GM23338 (cell line): ENCODE data around the gene RAB11FIP3. TPM values are rescaled to one million over a fixed set of nuclear protein-coding genes. Genes with fewer than 3 reads are reported as not detected.

ENCODE experiments used
- ATAC-seq: fragments of 200-7000 bp; cut with Tn5 transposase; 3 replicates; pipeline ENCODE4 v1.9.1; 2020
- DNase-seq: peaks from one replicate; pipeline ENCODE4 v3.0.0-alpha.2; 2015; ENCODE audit warnings: low spot score
- H2AFZ ChIP-seq: fragments of 200-600 bp; sonication (generic); 2 replicates; pipeline ENCODE4 v1.8.0; 2016; ENCODE audit warnings: antibody characterized with exemption, mild to moderate bottlenecking, moderate library complexity
- H3F3A ChIP-seq: fragments of 200-600 bp; sonication (generic); replicated peaks from 2 replicates; pipeline ENCODE4 v1.8.0; 2017; ENCODE audit warnings: antibody characterized with exemption, mixed run types, low read depth
- H3K27ac ChIP-seq: fragments of 200-600 bp; sonication (generic); 2 replicates; pipeline ENCODE4 v1.6.1; 2016; ENCODE audit warnings: low read depth
- H3K27me3 ChIP-seq: fragments of 200-600 bp; sonication (generic); 2 replicates; pipeline ENCODE4 v1.8.0; 2016; ENCODE audit warnings: mild to moderate bottlenecking, mixed run types, moderate library complexity; ENCODE audit not compliant: insufficient read depth
- H3K36me3 ChIP-seq: fragments of 200-600 bp; sonication (generic); 2 replicates; pipeline ENCODE4 v1.8.0; 2016; ENCODE audit warnings: mild to moderate bottlenecking; ENCODE audit not compliant: insufficient read depth
- H3K4me1 ChIP-seq: fragments of 200-600 bp; sonication (generic); 2 replicates; pipeline ENCODE4 v1.8.0; 2016; ENCODE audit warnings: mild to moderate bottlenecking, moderate library complexity; ENCODE audit not compliant: insufficient read depth
- H3K4me2 ChIP-seq: fragments of 200-600 bp; sonication (generic); 2 replicates; pipeline ENCODE4 v1.7.1; 2017; ENCODE audit warnings: mixed run types
- H3K4me3 ChIP-seq: fragments of 200-600 bp; sonication (generic); 2 replicates; pipeline ENCODE4 v1.6.1; 2016; ENCODE audit warnings: mixed run types
- H3K79me2 ChIP-seq: fragments of 200-600 bp; sonication (generic); replicated peaks from 2 replicates; pipeline ENCODE4 v1.8.0; 2017; ENCODE audit warnings: mild to moderate bottlenecking; ENCODE audit not compliant: insufficient read depth
- H3K9me2 ChIP-seq: fragments of 200-600 bp; sonication (generic); 2 replicates; pipeline ENCODE4 v1.8.0; 2017; ENCODE audit not compliant: insufficient read depth
- H4K20me1 ChIP-seq: fragments of 200-600 bp; sonication (generic); replicated peaks from 2 replicates; pipeline ENCODE4 v1.8.0; 2017; ENCODE audit warnings: mild to moderate bottlenecking; ENCODE audit not compliant: insufficient read depth
- H3K27ac Mint-ChIP-seq: 2 replicates; pipeline ENCODE4 v1.8.0; 2020; ENCODE audit warnings: inconsistent platforms, mild to moderate bottlenecking, moderate library complexity, mixed read lengths
- H3K27me3 Mint-ChIP-seq: 3 replicates; pipeline ENCODE4 v1.8.0; 2022; ENCODE audit warnings: low read depth, mild to moderate bottlenecking, moderate library complexity, mixed read lengths, inconsistent platforms; ENCODE audit not compliant: insufficient read depth, poor library complexity
- H3K36me3 Mint-ChIP-seq: 3 replicates; pipeline ENCODE4 v1.8.0; 2021; ENCODE audit warnings: low read depth, mild to moderate bottlenecking, inconsistent platforms, moderate library complexity, mixed read lengths
- H3K4me1 Mint-ChIP-seq: 3 replicates; pipeline ENCODE4 v1.8.0; 2020; ENCODE audit warnings: mild to moderate bottlenecking, inconsistent platforms, mixed read lengths
- H3K4me3 Mint-ChIP-seq: 3 replicates; pipeline ENCODE4 v1.8.0; 2021; ENCODE audit warnings: moderate library complexity, mild to moderate bottlenecking, inconsistent platforms, mixed read lengths
- H3K9me3 Mint-ChIP-seq: 3 replicates; pipeline ENCODE4 v1.8.0; 2020; ENCODE audit warnings: moderate library complexity, mild to moderate bottlenecking, inconsistent platforms, mixed read lengths
- CTCF ChIP-seq, 2 experiments: fragments of 200-600 bp in 1 of 2; sonication (generic) in 1 of 2; conservative IDR thresholded peaks; 2 replicates each; pipeline versions ENCODE4 v1.5.1 to v1.6.1; 2016 to 2017; ENCODE audit warnings: antibody characterized with exemption in 2 of 2, low read depth in 2 of 2, mild to moderate bottlenecking in 2 of 2, moderate library complexity in 1 of 2
- JUNB ChIP-seq: IDR thresholded peaks from one replicate; pipeline ENCODE4 v1.6.1; 2016; ENCODE audit warnings: antibody characterized with exemption; ENCODE audit not compliant: unreplicated experiment
- POLR2AphosphoS5 ChIP-seq: IDR thresholded peaks from 2 replicates; pipeline ENCODE4 v1.6.1; 2016; ENCODE audit warnings: antibody characterized with exemption, low read depth
- polyA plus RNA-seq: library from polyadenylated mRNA; unstranded; fragments of >200 nt; fragmentation: Nextera tagmentation; extraction: Ambion mirVana; gene quantifications from 2 replicates; pipeline ENCODE4 v1.2.1, GENCODE V29; 2016
- total RNA-seq: library from RNA; depleted of rRNA; stranded (reverse); fragments of >200 nt; shearing (Covaris generic); gene quantifications from 2 replicates; pipeline ENCODE4 v1.2.3, GENCODE V29; 2014
- TF ChIP-seq, protein P1 (sequence below): IDR thresholded peaks from one replicate; pipeline ENCODE4 v1.6.1; 2018; ENCODE audit warnings: antibody characterized with exemption; ENCODE audit not compliant: unreplicated experiment
- TF ChIP-seq, protein P2 (sequence below): fragments of 250-450 bp; sonication (Bioruptor Pico); IDR thresholded peaks from 2 replicates; pipeline ENCODE4 v1.5.0; 2020; ENCODE audit warnings: mild to moderate bottlenecking, moderate library complexity

The RAB11FIP3 gene
- total and polyA plus RNA-seq, 2 experiments from 2014 or later, result 3.2 to 29.2 TPM

DNA sequence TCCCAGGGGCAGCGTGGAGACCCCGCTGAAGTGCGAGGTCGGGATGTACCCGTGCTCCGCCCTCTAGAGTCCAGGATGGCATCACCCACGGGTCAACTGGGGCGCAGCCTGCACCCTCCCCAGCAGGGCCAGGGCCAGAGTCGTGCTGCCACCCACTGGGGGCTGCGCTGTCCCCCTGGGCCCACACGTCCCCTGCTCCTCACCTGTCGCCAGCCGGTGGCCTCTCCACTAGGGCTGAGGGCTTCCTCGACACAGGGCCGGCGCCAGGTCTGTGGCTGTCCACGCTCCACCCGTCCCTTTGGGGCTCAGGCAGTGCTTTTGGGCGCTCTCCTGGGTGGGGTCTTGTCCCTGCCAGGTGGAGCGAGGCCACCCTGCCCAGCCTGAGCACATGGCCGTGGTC is 123.1 kb downstream of the RAB11FIP3 start (continued):
- TF ChIP-seq, protein P1, sequence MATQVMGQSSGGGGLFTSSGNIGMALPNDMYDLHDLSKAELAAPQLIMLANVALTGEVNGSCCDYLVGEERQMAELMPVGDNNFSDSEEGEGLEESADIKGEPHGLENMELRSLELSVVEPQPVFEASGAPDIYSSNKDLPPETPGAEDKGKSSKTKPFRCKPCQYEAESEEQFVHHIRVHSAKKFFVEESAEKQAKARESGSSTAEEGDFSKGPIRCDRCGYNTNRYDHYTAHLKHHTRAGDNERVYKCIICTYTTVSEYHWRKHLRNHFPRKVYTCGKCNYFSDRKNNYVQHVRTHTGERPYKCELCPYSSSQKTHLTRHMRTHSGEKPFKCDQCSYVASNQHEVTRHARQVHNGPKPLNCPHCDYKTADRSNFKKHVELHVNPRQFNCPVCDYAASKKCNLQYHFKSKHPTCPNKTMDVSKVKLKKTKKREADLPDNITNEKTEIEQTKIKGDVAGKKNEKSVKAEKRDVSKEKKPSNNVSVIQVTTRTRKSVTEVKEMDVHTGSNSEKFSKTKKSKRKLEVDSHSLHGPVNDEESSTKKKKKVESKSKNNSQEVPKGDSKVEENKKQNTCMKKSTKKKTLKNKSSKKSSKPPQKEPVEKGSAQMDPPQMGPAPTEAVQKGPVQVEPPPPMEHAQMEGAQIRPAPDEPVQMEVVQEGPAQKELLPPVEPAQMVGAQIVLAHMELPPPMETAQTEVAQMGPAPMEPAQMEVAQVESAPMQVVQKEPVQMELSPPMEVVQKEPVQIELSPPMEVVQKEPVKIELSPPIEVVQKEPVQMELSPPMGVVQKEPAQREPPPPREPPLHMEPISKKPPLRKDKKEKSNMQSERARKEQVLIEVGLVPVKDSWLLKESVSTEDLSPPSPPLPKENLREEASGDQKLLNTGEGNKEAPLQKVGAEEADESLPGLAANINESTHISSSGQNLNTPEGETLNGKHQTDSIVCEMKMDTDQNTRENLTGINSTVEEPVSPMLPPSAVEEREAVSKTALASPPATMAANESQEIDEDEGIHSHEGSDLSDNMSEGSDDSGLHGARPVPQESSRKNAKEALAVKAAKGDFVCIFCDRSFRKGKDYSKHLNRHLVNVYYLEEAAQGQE, result no peak
- no peak for TF ChIP-seq POLR2AphosphoS5
- TF ChIP-seq, protein P2, sequence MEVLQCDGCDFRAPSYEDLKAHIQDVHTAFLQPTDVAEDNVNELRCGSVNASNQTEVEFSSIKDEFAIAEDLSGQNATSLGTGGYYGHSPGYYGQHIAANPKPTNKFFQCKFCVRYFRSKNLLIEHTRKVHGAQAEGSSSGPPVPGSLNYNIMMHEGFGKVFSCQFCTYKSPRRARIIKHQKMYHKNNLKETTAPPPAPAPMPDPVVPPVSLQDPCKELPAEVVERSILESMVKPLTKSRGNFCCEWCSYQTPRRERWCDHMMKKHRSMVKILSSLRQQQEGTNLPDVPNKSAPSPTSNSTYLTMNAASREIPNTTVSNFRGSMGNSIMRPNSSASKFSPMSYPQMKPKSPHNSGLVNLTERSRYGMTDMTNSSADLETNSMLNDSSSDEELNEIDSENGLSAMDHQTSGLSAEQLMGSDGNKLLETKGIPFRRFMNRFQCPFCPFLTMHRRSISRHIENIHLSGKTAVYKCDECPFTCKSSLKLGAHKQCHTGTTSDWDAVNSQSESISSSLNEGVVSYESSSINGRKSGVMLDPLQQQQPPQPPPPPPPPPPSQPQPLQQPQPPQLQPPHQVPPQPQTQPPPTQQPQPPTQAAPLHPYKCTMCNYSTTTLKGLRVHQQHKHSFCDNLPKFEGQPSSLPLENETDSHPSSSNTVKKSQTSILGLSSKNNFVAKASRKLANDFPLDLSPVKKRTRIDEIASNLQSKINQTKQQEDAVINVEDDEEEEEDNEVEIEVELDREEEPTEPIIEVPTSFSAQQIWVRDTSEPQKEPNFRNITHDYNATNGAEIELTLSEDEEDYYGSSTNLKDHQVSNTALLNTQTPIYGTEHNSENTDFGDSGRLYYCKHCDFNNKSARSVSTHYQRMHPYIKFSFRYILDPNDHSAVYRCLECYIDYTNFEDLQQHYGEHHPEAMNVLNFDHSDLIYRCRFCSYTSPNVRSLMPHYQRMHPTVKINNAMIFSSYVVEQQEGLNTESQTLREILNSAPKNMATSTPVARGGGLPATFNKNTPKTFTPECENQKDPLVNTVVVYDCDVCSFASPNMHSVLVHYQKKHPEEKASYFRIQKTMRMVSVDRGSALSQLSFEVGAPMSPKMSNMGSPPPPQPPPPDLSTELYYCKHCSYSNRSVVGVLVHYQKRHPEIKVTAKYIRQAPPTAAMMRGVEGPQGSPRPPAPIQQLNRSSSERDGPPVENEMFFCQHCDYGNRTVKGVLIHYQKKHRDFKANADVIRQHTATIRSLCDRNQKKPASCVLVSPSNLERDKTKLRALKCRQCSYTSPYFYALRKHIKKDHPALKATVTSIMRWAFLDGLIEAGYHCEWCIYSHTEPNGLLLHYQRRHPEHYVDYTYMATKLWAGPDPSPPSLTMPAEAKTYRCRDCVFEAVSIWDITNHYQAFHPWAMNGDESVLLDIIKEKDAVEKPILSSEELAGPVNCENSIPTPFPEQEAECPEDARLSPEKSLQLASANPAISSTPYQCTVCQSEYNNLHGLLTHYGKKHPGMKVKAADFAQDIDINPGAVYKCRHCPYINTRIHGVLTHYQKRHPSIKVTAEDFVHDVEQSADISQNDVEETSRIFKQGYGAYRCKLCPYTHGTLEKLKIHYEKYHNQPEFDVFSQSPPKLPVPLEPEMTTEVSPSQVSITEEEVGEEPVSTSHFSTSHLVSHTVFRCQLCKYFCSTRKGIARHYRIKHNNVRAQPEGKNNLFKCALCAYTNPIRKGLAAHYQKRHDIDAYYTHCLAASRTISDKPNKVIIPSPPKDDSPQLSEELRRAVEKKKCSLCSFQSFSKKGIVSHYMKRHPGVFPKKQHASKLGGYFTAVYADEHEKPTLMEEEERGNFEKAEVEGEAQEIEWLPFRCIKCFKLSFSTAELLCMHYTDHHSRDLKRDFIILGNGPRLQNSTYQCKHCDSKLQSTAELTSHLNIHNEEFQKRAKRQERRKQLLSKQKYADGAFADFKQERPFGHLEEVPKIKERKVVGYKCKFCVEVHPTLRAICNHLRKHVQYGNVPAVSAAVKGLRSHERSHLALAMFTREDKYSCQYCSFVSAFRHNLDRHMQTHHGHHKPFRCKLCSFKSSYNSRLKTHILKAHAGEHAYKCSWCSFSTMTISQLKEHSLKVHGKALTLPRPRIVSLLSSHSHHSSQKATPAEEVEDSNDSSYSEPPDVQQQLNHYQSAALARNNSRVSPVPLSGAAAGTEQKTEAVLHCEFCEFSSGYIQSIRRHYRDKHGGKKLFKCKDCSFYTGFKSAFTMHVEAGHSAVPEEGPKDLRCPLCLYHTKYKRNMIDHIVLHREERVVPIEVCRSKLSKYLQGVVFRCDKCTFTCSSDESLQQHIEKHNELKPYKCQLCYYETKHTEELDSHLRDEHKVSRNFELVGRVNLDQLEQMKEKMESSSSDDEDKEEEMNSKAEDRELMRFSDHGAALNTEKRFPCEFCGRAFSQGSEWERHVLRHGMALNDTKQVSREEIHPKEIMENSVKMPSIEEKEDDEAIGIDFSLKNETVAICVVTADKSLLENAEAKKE (CRISPR knock-in tag), result no peak

DNA sequence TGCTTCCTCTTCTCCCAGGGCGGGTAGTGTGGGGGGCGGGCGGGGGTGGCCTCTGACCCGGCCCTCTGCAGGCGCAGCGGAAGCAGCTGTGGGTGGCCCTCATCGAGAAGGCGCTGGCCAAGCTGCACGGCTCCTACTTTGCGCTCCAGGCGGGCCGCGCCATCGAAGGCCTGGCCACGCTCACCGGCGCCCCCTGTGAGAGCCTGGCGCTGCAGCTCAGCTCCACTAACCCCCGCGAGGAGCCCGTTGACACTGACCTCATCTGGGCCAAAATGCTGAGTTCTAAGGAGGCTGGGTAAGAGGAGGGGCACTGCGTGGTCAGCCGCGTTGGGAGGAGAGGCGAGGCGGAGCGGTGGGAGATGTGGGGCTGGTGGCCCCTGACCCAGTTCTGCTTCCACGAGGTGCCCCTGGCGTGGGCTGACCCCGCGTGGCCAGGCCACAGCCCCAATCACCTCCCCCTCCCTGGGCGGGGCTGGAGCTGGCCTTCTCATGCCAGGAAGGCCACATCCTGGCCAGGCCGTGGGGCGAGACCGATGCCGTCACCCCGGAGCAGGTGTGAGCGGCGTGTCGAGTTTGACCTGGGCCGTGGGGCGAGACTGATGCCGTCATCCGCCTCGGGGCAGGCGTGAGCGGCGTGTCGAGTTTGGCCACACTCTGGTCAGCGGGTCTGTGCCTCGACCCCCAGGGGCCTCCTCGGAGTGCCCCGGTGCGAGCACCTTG is 124.3 kb downstream of the RAB11FIP3 start:
- H3K4me1 ChIP-seq, result no peaks in the 10 kb centered on the region
- H3K27me3 ChIP-seq, result no peaks in the 10 kb centered on the region
- 0 out of 2 replicates have a peak, but pooled peaks cover 6% of the 10 kb centered on the region for H3F3A ChIP-seq
- no peak overlapping the region for H3K27ac ChIP-seq
- DNase-seq (peak; percentile 73), ATAC-seq (peak; percentile 69)
- H3K27me3 Mint-ChIP-seq, result peaks cover 2% of the 10 kb centered on the region
- no peak overlapping the region for H3K4me3 Mint-ChIP-seq
- no peaks in the 10 kb centered on the region for H3K9me3 Mint-ChIP-seq
- no peak overlapping the region for H3K4me3 ChIP-seq
- H3K27ac Mint-ChIP-seq, result no peak overlapping the region
- no peaks in the 10 kb centered on the region for H3K36me3 ChIP-seq
- no peak overlapping the region for H2AFZ ChIP-seq
- no peaks in the 10 kb centered on the region for H3K4me1 Mint-ChIP-seq
- TF ChIP-seq CTCF (conservative IDR thresholded peaks at IDR 0.05; ENCODE audit: low read depth in 2 of 2), result peak; percentile 55 to 72
- no peak for TF ChIP-seq JUNB
- no peaks in the 10 kb centered on the region for H3K9me2 ChIP-seq
- no peaks in the 10 kb centered on the region; the same call in 1 of the 2 replicates for H4K20me1 ChIP-seq
- H3K79me2 ChIP-seq, result no peaks in the 10 kb centered on the region
- peaks cover 3% of the 10 kb centered on the region; the same call in 1 of the 3 replicates for H3K36me3 Mint-ChIP-seq
- no peak overlapping the region for H3K4me2 ChIP-seq
